K562 (cell line): ENCODE measurements around the gene PERP. TPM values are rescaled to one million over a fixed set of nuclear protein-coding genes. Genes with fewer than 3 reads are reported as not detected.
A peak's percentile ranks its signal among the peaks of the same experiment; 100 is the strongest.

ENCODE experiments used
- ATAC-seq: fragments of 200-7000 bp; cut with Tn5 transposase; 3 replicates; pipeline ENCODE4 v1.9.1; 2020; ENCODE audit warnings: moderate library complexity
- BruUV-seq: library from RNA; stranded (reverse); fragments of 400-500 nt; replicated peaks from 2 replicates; lab custom pipeline; 2021; lab: Mats Ljungman, UMichigan
- CTCF ChIA-PET: fragments of 300-600 bp; formaldehyde crosslinking; extraction: SDS; loops from one replicate; lab custom pipeline; 2021; ENCODE audit warnings: low intra/inter-chr PET ratio; lab: Yijun Ruan, JAX
- POLR2A ChIA-PET: fragments of 300-600, 350-650 bp; sonication (Branson Sonifier 250); formaldehyde crosslinking; extraction: SDS; loops from one replicate; lab custom pipeline; 2021; ENCODE audit warnings: antibody characterized with exemption, inconsistent platforms; lab: Yijun Ruan, JAX
- DNase-seq, 4 experiments: peaks; one replicate each; pipeline versions ENCODE4 v3.0.0 to v3.0.0-alpha.2; 2011 to 2018; ENCODE audit warnings: low spot score in 3 of 4, mixed read lengths in 3 of 4; ENCODE audit errors: extremely low read depth in 1 of 4
- FAIRE-seq: peaks from 2 replicates; lab custom pipeline; 2011; peaks lifted over from hg19 to GRCh38; lab: Jason Lieb, UNC
- H2AFZ ChIP-seq: 2 replicates; pipeline ENCODE4 v1.6.0; 2011; ENCODE audit warnings: low read depth, low read length, control low read depth, inconsistent platforms
- H3K27ac ChIP-seq: fragments of 200-600 bp; 3 replicates; pipeline ENCODE4 v1.8.0; 2011; ENCODE audit warnings: low read depth, mild to moderate bottlenecking, control low read depth, inconsistent platforms, low read length, moderate library complexity, mixed read lengths; ENCODE audit errors: extremely low read depth
- H3K27me3 ChIP-seq, 2 experiments: fragments of 300-600 bp in 1 of 2; 2 replicates in 1 of 2; 3 replicates in 1 of 2; pipeline versions ENCODE4 v1.6.0 to v1.8.0; 2011; ENCODE audit warnings: inconsistent platforms in 2 of 2, low read length in 2 of 2, mild to moderate bottlenecking in 1 of 2, mixed read lengths in 1 of 2, moderate library complexity in 1 of 2; ENCODE audit not compliant: control insufficient read depth in 2 of 2, insufficient read depth in 2 of 2
- H3K36me3 ChIP-seq: fragments of 300-600 bp; 3 replicates; pipeline ENCODE4 v1.8.0; 2011; ENCODE audit warnings: mild to moderate bottlenecking, low read length, inconsistent platforms; ENCODE audit not compliant: control insufficient read depth, insufficient read depth
- H3K4me1 ChIP-seq, 2 experiments: fragments of 200-600 bp in 1 of 2; replicated peaks in 1 of 2; 2 replicates in 1 of 2; 3 replicates in 1 of 2; pipeline versions ENCODE4 v1.5.1 to v1.8.0; 2011; ENCODE audit warnings: inconsistent platforms in 2 of 2, low read length in 2 of 2, mild to moderate bottlenecking in 1 of 2, mixed read lengths in 1 of 2, moderate library complexity in 1 of 2; ENCODE audit not compliant: control insufficient read depth in 2 of 2, insufficient read depth in 2 of 2
- H3K4me2 ChIP-seq: 2 replicates; pipeline ENCODE4 v1.6.1; 2011; ENCODE audit warnings: low read length, control low read depth, inconsistent platforms, mixed read lengths; ENCODE audit not compliant: insufficient read depth
- H3K4me3 ChIP-seq: fragments of 200-600 bp; sonication (generic), shearing (Covaris generic); 2 replicates; pipeline ENCODE4 v1.5.1; 2016; ENCODE audit warnings: control low read depth, inconsistent platforms
- H3K79me2 ChIP-seq: fragments of 200-600 bp; 3 replicates; pipeline ENCODE4 v1.8.0; 2011; ENCODE audit warnings: low read length, inconsistent platforms; ENCODE audit not compliant: control insufficient read depth, insufficient read depth
- H3K9ac ChIP-seq, 2 experiments: 2 replicates each; pipeline versions ENCODE4 v1.6.0 to v1.6.1; 2011; ENCODE audit warnings: low read depth in 2 of 2, low read length in 2 of 2, control low read depth in 1 of 2, inconsistent platforms in 1 of 2, mild to moderate bottlenecking in 1 of 2, mixed read lengths in 1 of 2; ENCODE audit not compliant: insufficient read depth in 1 of 2
- H3K9me1 ChIP-seq: one replicate; pipeline ENCODE4 v1.6.0; 2011; ENCODE audit warnings: inconsistent platforms, mild to moderate bottlenecking, low read length, moderate library complexity; ENCODE audit not compliant: control insufficient read depth, insufficient read depth
- H3K9me3 ChIP-seq: replicated peaks from 2 replicates; pipeline ENCODE4 v1.5.1; 2011; ENCODE audit warnings: low read depth, low read length, inconsistent platforms; ENCODE audit not compliant: control insufficient read depth, insufficient read depth
- H4K20me1 ChIP-seq: replicated peaks from 2 replicates; pipeline ENCODE4 v1.6.1; 2011; ENCODE audit warnings: low read length, inconsistent platforms, mixed read lengths; ENCODE audit not compliant: control insufficient read depth, insufficient read depth
- CBFA2T3 ChIP-seq: fragments of 450-650 bp; IDR thresholded peaks from 2 replicates; pipeline ENCODE4 v1.6.1; 2017
- FOSL1 ChIP-seq: fragments of 200-800 bp; sonication (Bioruptor generic); conservative IDR thresholded peaks from 2 replicates; pipeline ENCODE4 v1.6.1; 2016; ENCODE audit warnings: missing genetic modification characterization, missing compliant biosample characterization
- FOXA3 ChIP-seq, 2 experiments: fragments of 450-650 bp in 1 of 2; sonication (generic) in 1 of 2; formaldehyde crosslinking; IDR thresholded peaks in 1 of 2; conservative IDR thresholded peaks in 1 of 2; 2 replicates each; pipeline versions ENCODE4 v1.4.0 to v1.8.0; 2020 to 2022; ENCODE audit warnings: mild to moderate bottlenecking in 2 of 2, missing genetic modification reagents in 1 of 2
- JUND ChIP-seq, 2 experiments: IDR thresholded peaks; 2 replicates in 1 of 2; 3 replicates in 1 of 2; pipeline ENCODE4 v1.6.1; 2011; ENCODE audit warnings: borderline replicate concordance in 2 of 2, low read depth in 2 of 2, low read length in 2 of 2, improper control_type of control experiment in 1 of 2, missing biosample characterization in 1 of 2, missing genetic modification characterization in 1 of 2, missing genetic modification reagents in 1 of 2
- MED1 ChIP-seq: sonication (generic); formaldehyde crosslinking; IDR thresholded peaks from 2 replicates; pipeline ENCODE4 v1.8.1; 2023; ENCODE audit warnings: missing genetic modification reagents, borderline replicate concordance
- NCOA6 ChIP-seq: fragments of 450-650 bp; IDR thresholded peaks from 2 replicates; pipeline ENCODE4 v1.6.1; 2017; ENCODE audit warnings: mild to moderate bottlenecking
- RBM34 ChIP-seq: fragments of 200-400 bp; formaldehyde crosslinking; IDR thresholded peaks from 2 replicates; pipeline ENCODE4 v1.6.1; 2018; ENCODE audit warnings: low read length, borderline replicate concordance; ENCODE audit not compliant: insufficient read depth
- ZNF561 ChIP-seq: fragments of 450-650 bp; formaldehyde crosslinking; conservative IDR thresholded peaks from 2 replicates; pipeline ENCODE4 v1.4.0; 2020; ENCODE audit warnings: mild to moderate bottlenecking, moderate library complexity
- WGBS: fragments of 100-300 bp; shearing (Covaris generic); methylation state at CpG from one replicate; pipeline ENCODE4 v1.1.6; 2016; ENCODE audit warnings: low coverage, mixed read lengths; ENCODE audit not compliant: insufficient coverage; ENCODE audit errors: missing lambda C conversion rate; 5-methylcytosine and 5-hydroxymethylcytosine counted together
- in situ Hi-C: fragments of 300-500 bp; cut with MboI; formaldehyde crosslinking; loops from 4 replicates; pipeline ENCODE4 v1.15.0; 2018; ENCODE audit warnings: inconsistent platforms, mixed read lengths
- intact Hi-C: fragments of 100-400 bp; cut with micrococcal nuclease; formaldehyde crosslinking; loops from 2 replicates; pipeline ENCODE4 v1.14.2; 2022
- polyA plus RNA-seq, 8 experiments: library from polyadenylated mRNA; depleted of rRNA in 4 of 8; stranded (reverse) in 5 of 8; unstranded in 3 of 8; fragments of >200 nt; fragmentation: Nextera tagmentation in 2 of 8; fragmentation: Illumina TruSeq in 1 of 8; extraction: Ambion mirVana in 2 of 8; extraction: Trizol in 1 of 8; gene quantifications; 2 replicates each; pipeline versions ENCODE4 v1.2.1 to v1.2.3, GENCODE V29; 2011 to 2014; ENCODE audit warnings: inconsistent platforms in 1 of 8, missing spikeins in 1 of 8
- total RNA-seq, 7 experiments: library from RNA; depleted of rRNA in 6 of 7; stranded (reverse); fragments of >200 nt in 6 of 7; fragmentation: Illumina TruSeq in 2 of 7; extraction: Trizol in 2 of 7; gene quantifications; 2 replicates each; pipeline versions ENCODE4 v1.2.1 to v1.2.3, GENCODE V29; 2011 to 2021; ENCODE audit warnings: low replicate concordance in 1 of 7
- TF ChIP-seq, protein P1 (sequence below), 2 experiments: fragments of 450-650 bp in 1 of 2; sonication (generic) in 1 of 2; formaldehyde crosslinking in 1 of 2; IDR thresholded peaks in 1 of 2; conservative IDR thresholded peaks in 1 of 2; 2 replicates each; pipeline versions ENCODE4 v1.6.1 to v1.8.1; 2016 to 2023; ENCODE audit warnings: mild to moderate bottlenecking in 2 of 2, moderate library complexity in 2 of 2, inconsistent platforms in 1 of 2, missing genetic modification reagents in 1 of 2

The PERP gene
- total and polyA plus RNA-seq, 9 of the 15 experiments (the other 6 are each of a cell fraction or from before 2014, with no cell fraction given): 0.01 to 0.27 (median 0.05) TPM; not detected in 2

DNA sequence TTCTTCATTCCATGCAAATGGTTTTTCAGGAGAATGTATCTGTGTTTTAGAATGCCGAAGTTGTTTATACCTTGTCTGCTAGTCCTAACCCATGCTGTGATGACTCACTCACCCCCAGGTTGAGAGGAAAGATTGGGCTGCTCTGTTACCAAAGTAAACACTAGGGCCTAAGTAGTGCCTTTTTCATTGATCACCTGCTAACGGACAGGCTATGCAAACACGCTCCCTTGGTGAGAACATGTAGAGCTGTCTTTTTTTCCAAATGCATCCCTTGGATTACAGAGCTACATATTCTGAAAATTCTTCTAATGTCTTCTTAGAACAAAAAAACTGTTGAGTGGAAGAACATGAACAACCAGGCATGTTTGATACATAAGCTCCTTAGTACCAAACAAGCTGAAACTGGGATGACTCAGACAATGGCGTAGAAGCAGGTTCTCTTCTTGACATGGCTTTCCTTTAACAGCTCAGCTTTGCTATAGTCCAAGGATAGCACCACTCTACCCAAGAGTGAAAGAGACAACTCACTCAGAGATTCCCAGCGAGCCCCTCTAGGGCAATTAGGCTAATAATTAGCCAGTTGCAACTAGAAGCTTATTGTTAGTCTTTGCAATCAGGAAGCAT lies 20.5 kb downstream of the PERP start:
- H3K4me1 ChIP-seq: no peaks in the 10 kb centered on the region; a peak in 1 of 5 replicates
- no peak overlapping the region for H3K4me3 ChIP-seq
- H3K27me3 ChIP-seq: no peaks in the 10 kb centered on the region
- H4K20me1 ChIP-seq: no peaks in the 10 kb centered on the region
- intact Hi-C loops: no loop called here
- DNase-seq: no peak
- H3K4me2 ChIP-seq: no peak overlapping the region
- H2AFZ ChIP-seq: no peak overlapping the region
- no peaks in the 10 kb centered on the region for H3K79me2 ChIP-seq
- no peaks in the 10 kb centered on the region for H3K9me3 ChIP-seq
- no peak for TF ChIP-seq RBM34
- TF ChIP-seq FOXA3 (CRISPR knock-in tag; conservative IDR thresholded peaks at IDR 0.05 in 1 of 2, IDR thresholded peaks at IDR 0.05 in 1 of 2): 0 out of 4 replicates have a peak, but pooled peaks of 1 of the 2 experiments have one; percentile 47
- TF ChIP-seq, protein P1, sequence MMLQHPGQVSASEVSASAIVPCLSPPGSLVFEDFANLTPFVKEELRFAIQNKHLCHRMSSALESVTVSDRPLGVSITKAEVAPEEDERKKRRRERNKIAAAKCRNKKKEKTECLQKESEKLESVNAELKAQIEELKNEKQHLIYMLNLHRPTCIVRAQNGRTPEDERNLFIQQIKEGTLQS (IDR thresholded peaks at IDR 0.05): peak; percentile 31; the same call in 1 of the 2 replicates
- TF ChIP-seq, protein P1 (CRISPR knock-in tag; conservative IDR thresholded peaks at IDR 0.05): no peak
- TF ChIP-seq MED1 (CRISPR knock-in tag): no peak
- TF ChIP-seq FOSL1 (tag): peak; percentile 52; the same call in 1 of the 2 replicates
- TF ChIP-seq JUND (IDR thresholded peaks at IDR 0.05; ENCODE audit: borderline replicate concordance, low read depth, low read length): peak; percentile 47; the same call in 1 of the 2 replicates
- peak; percentile 37; the same call in 1 of the 3 replicates for TF ChIP-seq JUND (tag; IDR thresholded peaks at IDR 0.05; ENCODE audit: borderline replicate concordance, low read depth, low read length)
- TF ChIP-seq NCOA6: no peak
- 0 out of 2 replicates have a peak, but pooled peaks have one; percentile 6 for TF ChIP-seq CBFA2T3
- TF ChIP-seq ZNF561 (CRISPR knock-in tag): no peak
- BruUV-seq: no TSS peak
- peak; percentile 42 for FAIRE-seq
- ChIA-PET POLR2A (interaction anchor here (1.2 kb wide), 1 partner anchor 10 kb away, joined by 6 read pairs; no protein-coding TSS in a partner anchor), CTCF (no interaction called here)
- no peaks in the 10 kb centered on the region for H3K36me3 ChIP-seq
- H3K27ac ChIP-seq: no peak overlapping the region
- 0 out of 3 replicates have a peak, but pooled peaks have one; percentile 28 for ATAC-seq
- in situ Hi-C loops: no loop called here
- 0% methylated on average over 5 of the region's 5 CpGs for WGBS
- no peaks in the 10 kb centered on the region for H3K9me1 ChIP-seq
- H3K9ac ChIP-seq: no peak overlapping the region
